HG03432 (cell line): ENCODE measurements around the gene VAPA.

Experiments used
- ATAC-seq: cut with Tn5 transposase; IDR thresholded peaks from one replicate; pipeline ENCODE4 v1.9.1; 2021; ENCODE audit warnings: mild to moderate bottlenecking, moderate library complexity; ENCODE audit not compliant: unreplicated experiment

The VAPA gene

GRCh38 chr18:9931678-9932077, 17.9 kb downstream of the VAPA start:
- no peak for ATAC-seq

- no peak for ATAC-seq
These were observed 20.0 kb downstream of the VAPA start for GRCh38 chr18:9933865-9934264.

- ATAC-seq = no peak
These were observed 20.5 kb downstream of the VAPA start for GRCh38 chr18:9934274-9934673.

GRCh38 chr18:9941103-9941502, 27.3 kb downstream of the VAPA start:
- ATAC-seq = no peak

- ATAC-seq = no peak
These were observed 27.8 kb downstream of the VAPA start for GRCh38 chr18:9941660-9942059.

GRCh38 chr18:9943311-9943710, 29.5 kb downstream of the VAPA start:
- no peak for ATAC-seq

GRCh38 chr18:9944805-9945204, 31.0 kb downstream of the VAPA start:
- ATAC-seq = no peak

GRCh38 chr18:9946831-9947230, 33.0 kb downstream of the VAPA start:
- no peak for ATAC-seq

- no peak for ATAC-seq
These were observed 33.4 kb downstream of the VAPA start for GRCh38 chr18:9947248-9947647.

GRCh38 chr18:9949315-9949714, 35.5 kb downstream of the VAPA start:
- no peak for ATAC-seq

GRCh38 chr18:9949861-9950260, 36.0 kb downstream of the VAPA start:
- ATAC-seq = no peak

- no peak for ATAC-seq
These were observed 36.6 kb downstream of the VAPA start for GRCh38 chr18:9950289-9951016.

- no peak for ATAC-seq
These were observed 37.4 kb downstream of the VAPA start for GRCh38 chr18:9951022-9951859.

- no peak for ATAC-seq
These were observed 39.0 kb downstream of the VAPA start for GRCh38 chr18:9952633-9953416.

- no peak for ATAC-seq
These were observed 45.1 kb downstream of the VAPA start for GRCh38 chr18:9958861-9959399.

GRCh38 chr18:9959564-9959963, 45.7 kb downstream of the VAPA start:
- no peak for ATAC-seq

GRCh38 chr18:9960258-9960904, 46.6 kb downstream of the VAPA start:
- no peak for ATAC-seq

GRCh38 chr18:9961041-9961440, 47.2 kb downstream of the VAPA start:
- no peak for ATAC-seq

GRCh38 chr18:9965711-9966624, 52.2 kb downstream of the VAPA start:
- ATAC-seq = no peak
